Cardiac fibroblast (primary cell): ENCODE results near the gene AGBL4.
A peak's percentile ranks its signal among the peaks of the same experiment; 100 is the strongest.
"Not testable (repeated sequence)": the region's sequence is repeated elsewhere in the genome, so short reads cannot be mapped to it uniquely, and the experiment has no call there.

Experiments
- DNase-seq, 2 donors: peaks; one replicate each; pipeline versions ENCODE4 v3.0.0 to v3.0.0-alpha.2; 2010; ENCODE audit warnings: low read depth in 2 of 2
- H3K4me3 ChIP-seq, 2 donors: replicated peaks in 1 of 2; 1 replicate in 1 of 2; 2 replicates in 1 of 2; pipeline ENCODE4 v1.5.1; 2011; ENCODE audit warnings: low read depth in 2 of 2, low read length in 2 of 2, mild to moderate bottlenecking in 2 of 2, moderate library complexity in 1 of 2
- CTCF ChIP-seq: IDR thresholded peaks from one replicate; pipeline ENCODE4 v1.5.1; 2011; ENCODE audit warnings: low read depth, mild to moderate bottlenecking, low read length, inconsistent platforms

The AGBL4 gene

GRCh38 chr1:48527051-48527450 is 1496.7 kb downstream of the AGBL4 start:
- DNase-seq = no peak
- no peak for TF ChIP-seq CTCF
- H3K4me3 ChIP-seq = no peak overlapping the region

- no peak for TF ChIP-seq CTCF
- DNase-seq = peak; percentile 32 to 66
- no peak overlapping the region for H3K4me3 ChIP-seq
Observed at GRCh38 chr1:48526008-48526710, 1497.6 kb downstream of the AGBL4 start.

GRCh38 chr1:48524892-48525467 is 1498.8 kb downstream of the AGBL4 start:
- no peak for DNase-seq
- H3K4me3 ChIP-seq = no peak overlapping the region
- no peak for TF ChIP-seq CTCF

GRCh38 chr1:48523558-48523957 is 1500.2 kb downstream of the AGBL4 start:
- H3K4me3 ChIP-seq = no peak overlapping the region
- no peak for TF ChIP-seq CTCF
- DNase-seq = no peak

- H3K4me3 ChIP-seq, DNase-seq: not testable (repeated sequence)
Observed at GRCh38 chr1:48519896-48520295, 1503.9 kb downstream of the AGBL4 start.

- no peak for DNase-seq
- no peak overlapping the region for H3K4me3 ChIP-seq
- TF ChIP-seq CTCF = no peak
Observed at GRCh38 chr1:48506870-48507269, 1516.9 kb downstream of the AGBL4 start.

GRCh38 chr1:48500541-48501450 is 1523.0 kb downstream of the AGBL4 start:
- no peak for TF ChIP-seq CTCF
- H3K4me3 ChIP-seq = no peak overlapping the region
- no peak for DNase-seq
